ENCODE results near the gene CNDP1.

Gene CNDP1

DNA sequence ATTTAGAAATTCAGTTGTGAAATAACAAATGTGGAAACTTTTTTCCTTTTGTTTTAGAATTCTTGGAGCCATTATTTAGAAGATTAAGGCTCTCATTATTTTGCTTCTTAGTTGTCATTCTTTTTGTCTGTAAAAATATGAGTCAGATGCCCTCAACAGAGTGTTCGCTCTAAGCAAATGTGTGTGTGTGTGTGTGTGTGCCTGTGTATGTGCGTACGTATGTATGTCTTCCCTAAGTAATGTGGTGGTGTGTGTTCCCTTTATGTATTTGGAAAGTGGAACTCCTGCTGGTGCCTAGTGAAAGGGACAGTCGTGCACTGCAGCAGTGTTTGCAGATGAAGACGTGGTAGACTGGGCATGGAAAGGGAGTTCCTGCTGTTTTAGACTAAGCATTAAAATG lies 90.9 kb downstream of the CNDP1 start:
- no peak for DNase-seq (ENCODE audit: low read depth in 3 of 3)

DNA sequence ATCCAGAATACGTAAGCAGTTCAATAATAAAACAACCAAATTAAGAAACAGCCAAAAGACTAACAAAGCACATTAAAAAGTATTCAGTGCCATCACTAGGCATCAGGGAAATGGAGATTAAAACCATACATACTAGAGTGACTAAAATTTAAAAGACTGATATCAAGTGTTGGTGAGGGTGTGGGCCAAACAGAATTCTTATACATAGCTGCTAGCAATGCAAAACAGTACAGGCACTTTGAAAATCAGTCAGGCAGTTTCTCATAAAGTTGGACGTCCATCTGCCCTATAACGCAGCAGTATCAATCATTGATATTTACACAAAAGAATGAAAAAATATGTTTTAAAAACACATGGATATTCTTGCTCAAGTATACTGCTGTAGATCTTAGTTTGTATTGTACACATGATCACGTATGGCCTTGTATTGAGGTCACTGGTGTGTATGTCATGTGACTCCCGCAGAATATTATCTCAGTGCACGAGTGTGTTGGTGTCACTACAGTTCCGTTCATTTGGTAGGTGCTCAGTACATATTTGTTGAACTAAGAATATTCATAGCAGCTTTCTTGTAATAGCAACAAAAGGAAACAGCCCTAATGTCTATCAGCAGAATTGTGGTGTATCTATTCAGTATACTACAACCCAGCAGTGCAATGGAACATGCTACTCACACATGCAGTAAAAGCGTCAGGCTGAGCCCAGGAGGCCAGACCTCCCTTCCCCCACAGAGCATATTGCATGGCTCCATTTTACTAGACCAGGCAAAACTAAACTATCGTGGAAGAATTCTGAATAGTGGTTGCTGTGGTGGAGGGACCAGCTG lies 92.0 kb downstream of the CNDP1 start:
- no peak for DNase-seq (ENCODE audit: low read depth in 3 of 3)

DNA sequence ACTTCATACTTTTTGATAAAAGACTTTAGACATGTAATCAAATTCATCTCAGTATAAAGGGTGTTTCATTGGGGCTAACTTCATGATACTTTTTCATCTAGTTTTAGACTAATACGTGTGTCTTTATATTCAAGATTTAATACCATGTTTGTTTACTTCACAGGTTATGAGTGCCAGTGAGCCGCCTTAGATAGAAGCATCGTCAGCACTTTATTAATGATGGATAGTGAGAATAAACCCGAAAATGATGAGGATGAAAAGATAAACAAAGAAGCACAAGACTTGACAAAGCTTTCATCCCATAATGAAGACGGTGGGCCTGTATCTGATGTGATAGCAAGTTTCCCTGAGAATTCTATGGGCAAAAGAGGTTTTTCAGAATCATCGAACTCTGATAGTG lies 96.5 kb downstream of the CNDP1 start:
- DNase-seq (ENCODE audit: low read depth in 3 of 3) = no peak

DNA sequence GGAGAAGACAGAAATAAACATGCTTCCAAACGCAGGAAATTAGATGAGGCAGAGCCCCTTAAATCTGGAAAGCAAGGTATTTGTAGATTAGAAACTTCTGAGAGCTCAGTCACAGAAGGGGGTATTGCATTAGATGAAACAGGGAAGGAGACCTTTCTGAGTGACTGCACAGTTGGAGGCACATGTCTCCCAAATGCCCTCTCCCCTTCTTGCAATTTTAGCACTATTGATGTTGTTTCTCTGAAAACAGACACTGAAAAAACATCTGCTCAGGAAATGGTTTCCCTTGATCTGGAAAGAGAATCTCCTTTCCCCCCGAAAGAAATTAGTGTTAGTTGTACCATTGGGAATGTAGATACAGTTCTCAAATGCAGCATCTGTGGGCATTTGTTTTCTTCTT lies 96.9 kb downstream of the CNDP1 start:
- DNase-seq (ENCODE audit: low read depth in 3 of 3) = no peak

DNA sequence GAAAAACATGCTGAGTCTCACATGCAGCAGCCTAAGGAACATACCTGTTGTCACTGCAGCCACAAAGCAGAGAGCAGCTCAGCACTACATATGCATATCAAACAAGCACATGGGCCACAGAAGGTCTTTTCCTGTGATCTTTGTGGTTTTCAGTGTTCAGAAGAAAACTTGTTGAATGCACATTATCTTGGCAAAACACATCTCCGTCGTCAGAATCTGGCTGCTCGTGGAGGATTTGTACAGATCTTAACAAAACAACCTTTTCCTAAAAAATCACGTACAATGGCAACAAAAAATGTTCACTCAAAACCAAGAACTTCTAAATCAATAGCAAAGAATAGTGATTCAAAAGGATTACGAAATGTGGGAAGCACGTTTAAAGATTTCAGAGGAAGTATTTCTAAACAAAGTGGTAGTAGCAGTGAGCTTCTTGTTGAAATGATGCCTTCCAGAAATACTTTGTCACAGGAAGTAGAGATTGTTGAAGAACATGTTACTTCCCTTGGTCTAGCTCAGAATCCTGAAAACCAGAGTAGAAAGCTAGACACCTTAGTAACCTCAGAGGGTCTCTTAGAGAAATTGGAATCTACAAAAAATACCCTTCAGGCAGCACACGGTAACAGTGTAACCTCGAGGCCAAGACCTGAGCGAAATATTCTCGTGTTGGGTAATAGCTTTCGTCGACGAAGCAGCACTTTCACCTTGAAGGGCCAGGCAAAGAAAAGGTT lies 97.5 kb downstream of the CNDP1 start:
- no peak for DNase-seq (ENCODE audit: low read depth in 3 of 3)

DNA sequence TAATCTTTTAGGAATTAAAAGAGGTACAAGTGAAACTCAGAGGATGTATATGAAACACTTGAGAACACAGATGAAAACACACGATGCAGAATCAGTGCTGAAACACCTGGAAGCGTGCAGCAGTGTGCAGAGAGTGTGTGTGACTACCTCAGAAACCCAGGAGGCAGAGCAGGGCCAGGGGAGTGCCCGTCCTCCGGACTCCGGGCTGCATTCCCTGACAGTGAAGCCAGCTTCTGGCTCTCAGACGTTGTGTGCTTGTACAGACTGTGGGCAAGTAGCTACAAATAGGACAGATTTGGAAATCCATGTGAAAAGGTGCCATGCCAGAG lies 98.0 kb downstream of the CNDP1 start:
- no peak for DNase-seq (ENCODE audit: low read depth in 3 of 3)

DNA sequence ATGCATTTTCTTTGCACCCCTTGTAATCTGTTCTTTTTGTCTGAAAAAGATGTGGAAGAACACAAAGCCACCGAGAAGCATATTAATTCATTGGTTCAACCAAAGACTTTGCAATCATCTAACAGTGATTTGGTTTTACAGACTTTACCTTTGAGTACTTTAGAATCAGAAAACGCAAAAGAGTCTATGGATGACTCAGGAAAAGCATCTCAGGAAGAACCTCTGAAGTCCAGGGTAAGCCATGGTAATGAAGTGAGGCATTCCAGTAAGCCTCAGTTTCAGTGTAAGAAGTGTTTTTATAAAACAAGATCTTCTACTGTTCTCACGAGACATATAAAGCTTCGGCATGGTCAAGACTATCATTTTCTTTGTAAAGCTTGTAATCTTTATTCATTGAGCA lies 98.6 kb downstream of the CNDP1 start:
- DNase-seq (ENCODE audit: low read depth in 3 of 3) = no peak

DNA sequence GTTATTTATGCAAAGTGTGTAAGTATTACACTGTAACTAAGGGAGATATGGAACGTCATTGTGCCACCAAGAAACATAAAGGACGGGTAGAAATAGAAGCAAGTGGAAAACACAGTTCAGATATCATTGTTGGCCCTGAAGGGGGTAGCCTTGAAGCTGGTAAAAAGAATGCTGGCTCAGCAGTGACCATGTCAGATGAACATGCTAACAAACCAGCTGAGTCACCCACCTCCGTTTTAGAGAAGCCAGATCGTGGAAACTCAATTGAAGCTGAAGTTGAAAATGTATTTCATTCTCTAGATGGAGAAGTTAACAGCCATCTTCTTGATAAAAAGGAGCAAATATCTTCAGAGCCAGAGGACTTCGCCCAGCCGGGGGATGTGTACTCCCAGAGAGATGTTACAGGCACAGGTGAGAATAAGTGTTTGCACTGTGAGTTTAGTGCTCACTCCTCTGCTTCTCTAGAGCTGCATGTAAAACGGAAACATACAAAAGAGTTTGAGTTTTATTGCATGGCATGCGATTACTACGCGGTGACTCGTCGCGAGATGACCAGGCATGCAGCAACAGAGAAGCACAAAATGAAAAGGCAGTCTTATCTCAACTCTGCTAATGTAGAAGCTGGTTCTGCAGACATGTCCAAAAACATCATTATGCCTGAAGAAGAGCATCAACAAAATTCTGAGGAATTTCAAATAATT lies 99.5 kb downstream of the CNDP1 start:
- DNase-seq (ENCODE audit: low read depth in 3 of 3) = no peak

DNA sequence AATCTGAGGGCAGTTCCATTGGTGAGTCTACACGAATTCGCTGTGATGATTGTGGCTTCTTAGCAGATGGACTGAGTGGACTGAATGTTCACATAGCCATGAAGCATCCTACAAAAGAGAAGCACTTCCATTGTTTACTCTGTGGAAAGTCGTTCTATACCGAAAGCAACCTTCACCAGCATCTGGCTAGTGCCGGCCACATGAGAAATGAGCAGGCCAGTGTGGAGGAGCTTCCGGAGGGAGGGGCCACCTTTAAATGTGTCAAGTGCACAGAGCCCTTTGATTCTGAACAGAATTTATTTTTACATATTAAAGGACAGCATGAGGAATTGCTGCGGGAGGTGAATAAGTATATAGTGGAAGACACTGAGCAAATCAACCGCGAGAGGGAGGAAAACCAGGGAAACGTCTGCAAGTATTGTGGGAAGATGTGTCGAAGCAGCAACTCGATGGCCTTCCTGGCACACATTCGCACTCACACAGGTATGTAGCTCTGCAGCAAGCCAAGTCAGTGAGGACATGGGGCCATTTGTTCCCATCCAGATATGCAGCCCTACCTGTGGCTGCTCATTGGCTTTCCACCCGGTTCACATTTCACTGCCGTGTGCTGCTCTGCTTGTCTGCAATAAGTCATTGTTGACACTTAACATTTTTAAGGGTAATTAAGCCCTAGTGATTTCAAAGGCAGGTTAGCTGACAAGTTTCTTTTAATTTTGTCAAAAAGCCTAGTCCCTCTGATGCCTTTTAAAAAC lies 101.1 kb downstream of the CNDP1 start:
- DNase-seq (ENCODE audit: low read depth in 3 of 3) = no peak
